GM23248 (cell line): Measurements from ENCODE around the gene KIF5A. TPM values are rescaled to one million over a fixed set of nuclear protein-coding genes. Genes with fewer than 3 reads are reported as not detected.
"Not testable (repeated sequence)": the region's sequence is repeated elsewhere in the genome, so short reads cannot be mapped to it uniquely, and the experiment has no call there.

Source experiments
- DNase-seq: peaks from one replicate; pipeline ENCODE4 v3.0.0-alpha.2; 2015
- H2AFZ ChIP-seq: fragments of 200-600 bp; sonication (generic); 2 replicates; pipeline ENCODE4 v1.6.1; 2016; ENCODE audit warnings: antibody characterized with exemption
- H3F3A ChIP-seq: fragments of 200-600 bp; sonication (generic); 2 replicates; pipeline ENCODE4 v1.6.1; 2016; ENCODE audit warnings: mild to moderate bottlenecking, antibody characterized with exemption, mixed run types; ENCODE audit not compliant: insufficient read depth
- H3K27ac ChIP-seq: fragments of 200-600 bp; sonication (generic); 2 replicates; pipeline ENCODE4 v1.5.1; 2016; ENCODE audit warnings: mild to moderate bottlenecking
- H3K27me3 ChIP-seq: fragments of 200-600 bp; sonication (generic); replicated peaks from 2 replicates; pipeline ENCODE4 v1.6.1; 2016; ENCODE audit warnings: mild to moderate bottlenecking; ENCODE audit not compliant: insufficient read depth
- H3K36me3 ChIP-seq: fragments of 200-600 bp; sonication (generic); 2 replicates; pipeline ENCODE4 v1.6.1; 2016; ENCODE audit warnings: low read depth, mild to moderate bottlenecking
- H3K4me1 ChIP-seq: fragments of 200-600 bp; sonication (generic); 2 replicates; pipeline ENCODE4 v1.6.1; 2016; ENCODE audit warnings: mild to moderate bottlenecking; ENCODE audit not compliant: insufficient read depth
- H3K4me2 ChIP-seq: fragments of 200-600 bp; sonication (generic); one replicate; pipeline ENCODE4 v1.6.1; 2016; ENCODE audit warnings: mild to moderate bottlenecking; ENCODE audit not compliant: unreplicated experiment
- H3K4me3 ChIP-seq: fragments of 200-600 bp; sonication (generic); 2 replicates; pipeline ENCODE4 v1.5.1; 2016; ENCODE audit warnings: mild to moderate bottlenecking
- H3K79me2 ChIP-seq: fragments of 200-600 bp; sonication (generic); 2 replicates; pipeline ENCODE4 v1.6.1; 2016; ENCODE audit warnings: mild to moderate bottlenecking; ENCODE audit not compliant: insufficient read depth
- H3K9ac ChIP-seq: fragments of 200-600 bp; sonication (generic); 2 replicates; pipeline ENCODE4 v1.6.1; 2016; ENCODE audit warnings: mild to moderate bottlenecking
- H3K9me2 ChIP-seq: fragments of 200-600 bp; sonication (generic); 2 replicates; pipeline ENCODE4 v1.6.1; 2016; ENCODE audit warnings: mixed run types, mild to moderate bottlenecking, moderate library complexity; ENCODE audit not compliant: insufficient read depth
- H3K9me3 ChIP-seq: fragments of 200-600 bp; sonication (generic); one replicate; pipeline ENCODE4 v1.6.1; 2017; ENCODE audit warnings: low read depth
- H4K20me1 ChIP-seq: fragments of 200-600 bp; sonication (generic); 2 replicates; pipeline ENCODE4 v1.6.0; 2016; ENCODE audit not compliant: insufficient read depth
- EZH2 ChIP-seq: fragments of 200-600 bp; sonication (generic); IDR thresholded peaks from 2 replicates; pipeline ENCODE4 v1.6.1; 2018; ENCODE audit warnings: antibody characterized with exemption, mild to moderate bottlenecking; ENCODE audit not compliant: insufficient read depth, poor library complexity, severe bottlenecking
- EZH2phosphoT487 ChIP-seq: fragments of 200-600 bp; sonication (generic); IDR thresholded peaks from 2 replicates; pipeline ENCODE4 v1.6.1; 2018; ENCODE audit warnings: antibody characterized with exemption, moderate library complexity, mild to moderate bottlenecking, low read depth; ENCODE audit not compliant: insufficient read depth
- WGBS, 2 experiments: methylation state at CpG; one replicate each; pipeline ENCODE4 v1.1.6; 2015 to 2017; ENCODE audit warnings: low lambda C conversion rate in 2 of 2, low coverage in 1 of 2; ENCODE audit errors: missing lambda C conversion rate in 2 of 2; 5-methylcytosine and 5-hydroxymethylcytosine counted together
- in situ Hi-C: fragments of 300-500 bp; cut with MboI; formaldehyde crosslinking; loops from 2 replicates; pipeline ENCODE4 v1.15.0; 2020
- polyA plus RNA-seq: library from polyadenylated mRNA; unstranded; fragments of >200 nt; fragmentation: Nextera tagmentation; extraction: Ambion mirVana; gene quantifications from 2 replicates; pipeline ENCODE4 v1.2.1, GENCODE V29; 2016
- total RNA-seq: library from RNA; depleted of rRNA; stranded (reverse); fragments of >200 nt; shearing (Covaris generic); gene quantifications from 2 replicates; pipeline ENCODE4 v1.2.3, GENCODE V29; 2014

KIF5A gene
- total and polyA plus RNA-seq, 2 experiments from 2014 or later, result 0.11 to 0.18 TPM

GRCh38 chr12:57563358-57563757 lies 13.5 kb downstream of the KIF5A start:
- H3K9me2 ChIP-seq, result no peaks in the 10 kb centered on the region
- no peaks in the 10 kb centered on the region for H3K79me2 ChIP-seq
- H3K36me3 ChIP-seq, result no peaks in the 10 kb centered on the region
- no peaks in the 10 kb centered on the region for H3K27me3 ChIP-seq
- H3K4me1 ChIP-seq, result no peaks in the 10 kb centered on the region
- H4K20me1 ChIP-seq, result no peaks in the 10 kb centered on the region
- H3F3A ChIP-seq, result no peaks in the 10 kb centered on the region
- no peak overlapping the region for H3K4me2 ChIP-seq
- DNase-seq, result no peak
- H3K9ac ChIP-seq, result no peak overlapping the region
- TF ChIP-seq EZH2 (no peak), EZH2phosphoT487 (no peak)
- no peaks in the 10 kb centered on the region for H3K9me3 ChIP-seq
- 32 to 41% methylated on average over 4 of the region's 4 CpGs for WGBS, 2 experiments
- no peak overlapping the region for H2AFZ ChIP-seq
- in situ Hi-C loops, result no loop called here
- H3K4me3 ChIP-seq, result no peak overlapping the region
- no peak overlapping the region for H3K27ac ChIP-seq

GRCh38 chr12:57564178-57564740 lies 14.4 kb downstream of the KIF5A start:
- no peaks in the 10 kb centered on the region for H3K27me3 ChIP-seq
- 57 to 60% methylated on average over 7 of the region's 7 CpGs for WGBS, 2 experiments
- no peak overlapping the region for H3K4me3 ChIP-seq
- TF ChIP-seq EZH2phosphoT487, result no peak
- TF ChIP-seq EZH2, result no peak
- no peaks in the 10 kb centered on the region for H3K9me3 ChIP-seq
- no peak overlapping the region for H3K4me2 ChIP-seq
- no peaks in the 10 kb centered on the region for H4K20me1 ChIP-seq
- no peak for DNase-seq
- no peaks in the 10 kb centered on the region for H3F3A ChIP-seq
- H3K79me2 ChIP-seq, result no peaks in the 10 kb centered on the region
- no peaks in the 10 kb centered on the region for H3K36me3 ChIP-seq
- H3K4me1 ChIP-seq, result no peaks in the 10 kb centered on the region
- no peak overlapping the region for H3K9ac ChIP-seq
- no peaks in the 10 kb centered on the region for H3K9me2 ChIP-seq
- no peak overlapping the region for H3K27ac ChIP-seq
- in situ Hi-C loops, result no loop called here
- H2AFZ ChIP-seq, result no peak overlapping the region

GRCh38 chr12:57568838-57569237 lies 19.0 kb downstream of the KIF5A start:
- no peak for DNase-seq
- no peaks in the 10 kb centered on the region for H3F3A ChIP-seq
- H3K9me2 ChIP-seq, result no peaks in the 10 kb centered on the region
- H3K27ac ChIP-seq, result no peak overlapping the region
- H3K9me3 ChIP-seq, result no peaks in the 10 kb centered on the region
- no peak overlapping the region for H3K9ac ChIP-seq
- no peak overlapping the region for H3K4me2 ChIP-seq
- H2AFZ ChIP-seq, result no peak overlapping the region
- no peaks in the 10 kb centered on the region for H3K4me1 ChIP-seq
- no peaks in the 10 kb centered on the region for H4K20me1 ChIP-seq
- H3K4me3 ChIP-seq, result no peak overlapping the region
- WGBS, 2 experiments, result 43 to 47% methylated on average over 6 of the region's 6 CpGs
- in situ Hi-C loops, result no loop called here
- TF ChIP-seq EZH2 (no peak), EZH2phosphoT487 (no peak)
- H3K79me2 ChIP-seq, result no peaks in the 10 kb centered on the region
- no peaks in the 10 kb centered on the region for H3K27me3 ChIP-seq
- H3K36me3 ChIP-seq, result no peaks in the 10 kb centered on the region

GRCh38 chr12:57569858-57570257 lies 20.0 kb downstream of the KIF5A start:
- Histone ChIP-seq H3K4me3 (no peak overlapping the region), H3F3A (no peaks in the 10 kb centered on the region), H3K79me2 (no peaks in the 10 kb centered on the region), H3K27ac (no peak overlapping the region), H3K36me3 (no peaks in the 10 kb centered on the region), H3K27me3 (no peaks in the 10 kb centered on the region), H3K9ac (no peak overlapping the region), H3K9me3 (no peaks in the 10 kb centered on the region), H4K20me1 (no peaks in the 10 kb centered on the region), H3K9me2 (no peaks in the 10 kb centered on the region), H3K4me1 (no peaks in the 10 kb centered on the region), H2AFZ (no peak overlapping the region), H3K4me2 (no peak overlapping the region)
- in situ Hi-C loops, result no loop called here
- WGBS, 2 experiments, result 81 to 84% methylated on average over 18 of the region's 18 CpGs
- DNase-seq, result no peak
- TF ChIP-seq EZH2phosphoT487 (no peak), EZH2 (no peak)

GRCh38 chr12:57570438-57570837 lies 20.6 kb downstream of the KIF5A start:
- H3K4me3 ChIP-seq, DNase-seq, H3K9me2 ChIP-seq, H3F3A ChIP-seq, H3K27me3 ChIP-seq, H3K36me3 ChIP-seq, H3K9me3 ChIP-seq, H3K27ac ChIP-seq, H4K20me1 ChIP-seq, in situ Hi-C loops, H3K9ac ChIP-seq, H2AFZ ChIP-seq, H3K4me1 ChIP-seq, H3K4me2 ChIP-seq, H3K79me2 ChIP-seq: not testable (repeated sequence)
- WGBS, 2 experiments, result 74 to 76% methylated on average over 13 of the region's 13 CpGs
